K562 (cell line): ENCODE data around the gene CCDC196.

ENCODE experiments used
- JUND ChIP-seq, 2 experiments: IDR thresholded peaks; 2 replicates in 1 of 2; 3 replicates in 1 of 2; pipeline ENCODE4 v1.6.1; 2011; ENCODE audit warnings: borderline replicate concordance in 2 of 2, low read depth in 2 of 2, low read length in 2 of 2, improper control_type of control experiment in 1 of 2, missing biosample characterization in 1 of 2, missing genetic modification characterization in 1 of 2, missing genetic modification reagents in 1 of 2
- NR1H2 ChIP-seq: sonication (generic); formaldehyde crosslinking; IDR thresholded peaks from 2 replicates; pipeline ENCODE4 v1.4.0; 2020; ENCODE audit warnings: mild to moderate bottlenecking, missing genetic modification reagents
- POLR2A ChIP-seq: fragments of 450-650 bp; conservative IDR thresholded peaks from 2 replicates; pipeline ENCODE4 v1.6.1; 2016
- RAD21 ChIP-seq, 2 experiments: fragments of 250-450 bp in 1 of 2; fragments of 450-650 bp in 1 of 2; sonication (Bioruptor Pico) in 1 of 2; formaldehyde crosslinking in 1 of 2; IDR thresholded peaks in 1 of 2; conservative IDR thresholded peaks in 1 of 2; 2 replicates each; pipeline versions ENCODE4 v1.4.0 to v1.8.0; 2020 to 2022; ENCODE audit warnings: mild to moderate bottlenecking in 2 of 2, moderate library complexity in 1 of 2
- ZNF518B ChIP-seq: fragments of 250-450 bp; sonication (Bioruptor Pico); IDR thresholded peaks from 2 replicates; pipeline ENCODE4 v1.5.0; 2021; ENCODE audit warnings: mild to moderate bottlenecking, moderate library complexity
- TF ChIP-seq, protein P1 (sequence below): sonication (generic); formaldehyde crosslinking; IDR thresholded peaks from 2 replicates; pipeline ENCODE4 v1.9.0; 2022; ENCODE audit warnings: mild to moderate bottlenecking, missing genetic modification reagents
- TF ChIP-seq, protein P2 (sequence below): sonication (generic); formaldehyde crosslinking; IDR thresholded peaks from 2 replicates; pipeline ENCODE4 v1.8.0; 2023; ENCODE audit warnings: mild to moderate bottlenecking, missing genetic modification reagents

GRCh38 chr14:66464261-66464660, 21.9 kb upstream of the CCDC196 start:
- TF ChIP-seq POLR2A (no peak), ZNF518B (CRISPR knock-in tag) (no peak), NR1H2 (CRISPR knock-in tag) (no peak), RAD21 (CRISPR knock-in tag; conservative IDR thresholded peaks at IDR 0.05 in 1 of 2, IDR thresholded peaks at IDR 0.05 in 1 of 2) (no peak), JUND (IDR thresholded peaks at IDR 0.05; ENCODE audit: borderline replicate concordance, low read depth, low read length) (no peak), JUND (tag; IDR thresholded peaks at IDR 0.05; ENCODE audit: borderline replicate concordance, low read depth, low read length) (no peak)
- TF ChIP-seq, protein P1, sequence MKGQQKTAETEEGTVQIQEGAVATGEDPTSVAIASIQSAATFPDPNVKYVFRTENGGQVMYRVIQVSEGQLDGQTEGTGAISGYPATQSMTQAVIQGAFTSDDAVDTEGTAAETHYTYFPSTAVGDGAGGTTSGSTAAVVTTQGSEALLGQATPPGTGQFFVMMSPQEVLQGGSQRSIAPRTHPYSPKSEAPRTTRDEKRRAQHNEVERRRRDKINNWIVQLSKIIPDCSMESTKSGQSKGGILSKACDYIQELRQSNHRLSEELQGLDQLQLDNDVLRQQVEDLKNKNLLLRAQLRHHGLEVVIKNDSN (CRISPR knock-in tag) = no peak
- TF ChIP-seq, protein P2, sequence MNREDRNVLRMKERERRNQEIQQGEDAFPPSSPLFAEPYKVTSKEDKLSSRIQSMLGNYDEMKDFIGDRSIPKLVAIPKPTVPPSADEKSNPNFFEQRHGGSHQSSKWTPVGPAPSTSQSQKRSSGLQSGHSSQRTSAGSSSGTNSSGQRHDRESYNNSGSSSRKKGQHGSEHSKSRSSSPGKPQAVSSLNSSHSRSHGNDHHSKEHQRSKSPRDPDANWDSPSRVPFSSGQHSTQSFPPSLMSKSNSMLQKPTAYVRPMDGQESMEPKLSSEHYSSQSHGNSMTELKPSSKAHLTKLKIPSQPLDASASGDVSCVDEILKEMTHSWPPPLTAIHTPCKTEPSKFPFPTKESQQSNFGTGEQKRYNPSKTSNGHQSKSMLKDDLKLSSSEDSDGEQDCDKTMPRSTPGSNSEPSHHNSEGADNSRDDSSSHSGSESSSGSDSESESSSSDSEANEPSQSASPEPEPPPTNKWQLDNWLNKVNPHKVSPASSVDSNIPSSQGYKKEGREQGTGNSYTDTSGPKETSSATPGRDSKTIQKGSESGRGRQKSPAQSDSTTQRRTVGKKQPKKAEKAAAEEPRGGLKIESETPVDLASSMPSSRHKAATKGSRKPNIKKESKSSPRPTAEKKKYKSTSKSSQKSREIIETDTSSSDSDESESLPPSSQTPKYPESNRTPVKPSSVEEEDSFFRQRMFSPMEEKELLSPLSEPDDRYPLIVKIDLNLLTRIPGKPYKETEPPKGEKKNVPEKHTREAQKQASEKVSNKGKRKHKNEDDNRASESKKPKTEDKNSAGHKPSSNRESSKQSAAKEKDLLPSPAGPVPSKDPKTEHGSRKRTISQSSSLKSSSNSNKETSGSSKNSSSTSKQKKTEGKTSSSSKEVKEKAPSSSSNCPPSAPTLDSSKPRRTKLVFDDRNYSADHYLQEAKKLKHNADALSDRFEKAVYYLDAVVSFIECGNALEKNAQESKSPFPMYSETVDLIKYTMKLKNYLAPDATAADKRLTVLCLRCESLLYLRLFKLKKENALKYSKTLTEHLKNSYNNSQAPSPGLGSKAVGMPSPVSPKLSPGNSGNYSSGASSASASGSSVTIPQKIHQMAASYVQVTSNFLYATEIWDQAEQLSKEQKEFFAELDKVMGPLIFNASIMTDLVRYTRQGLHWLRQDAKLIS (CRISPR knock-in tag) = no peak
